ENCODE measurements around the gene MOCS2. TPM values are rescaled to one million over a fixed set of nuclear protein-coding genes. Genes with fewer than 3 reads are reported as not detected.

The MOCS2 gene
- total RNA-seq, 2 donors from 2014 or later: 27.8 to 31.6 TPM

DNA sequence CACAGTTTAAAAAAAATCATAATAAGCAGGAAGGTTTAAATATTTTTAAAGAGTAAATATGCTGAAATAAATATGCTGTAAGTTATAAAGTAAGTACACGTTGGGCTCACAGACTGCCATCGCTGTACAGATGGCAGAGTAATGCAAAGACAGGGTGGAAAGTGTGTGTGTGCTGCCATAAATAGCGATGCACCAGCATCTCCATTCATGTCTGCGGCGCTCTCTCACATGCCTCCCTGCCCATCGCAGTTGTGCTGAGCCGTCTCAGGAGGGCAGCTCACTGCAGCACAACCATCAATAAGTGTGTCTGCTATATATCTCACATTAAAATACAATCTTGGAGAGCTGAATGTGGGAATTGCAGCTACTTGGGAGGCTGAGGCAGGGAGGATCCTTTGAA lies 14.3 kb downstream of the MOCS2 start:
- intact Hi-C loops (cut with DNase I): loop anchor here (10.0 kb wide), 1 partner anchor 310 kb away; the partner anchor contains the start of genes ITGA1 and PELO
- H3K27ac ChIP-seq: no peak overlapping the region
- H3K36me3 ChIP-seq: no peaks in the 10 kb centered on the region
- no peak for DNase-seq
- H3K4me3 ChIP-seq: no peak overlapping the region
- no peak overlapping the region for H3K9ac ChIP-seq (ENCODE audit: low read depth in 2 of 2, low read length in 2 of 2)
- H3K27me3 ChIP-seq: no peaks in the 10 kb centered on the region
- H3K4me1 ChIP-seq: no peaks in the 10 kb centered on the region
- no peak for TF ChIP-seq CTCF (IDR thresholded peaks at IDR 0.05)
- H3K9me3 ChIP-seq: no peaks in the 10 kb centered on the region

- no peaks in the 10 kb centered on the region for H3K36me3 ChIP-seq
- no peaks in the 10 kb centered on the region for H3K4me1 ChIP-seq
- H3K4me3 ChIP-seq: no peak overlapping the region
- H3K9ac ChIP-seq (ENCODE audit: low read depth in 2 of 2, low read length in 2 of 2): no peak overlapping the region
- H3K9me3 ChIP-seq: no peaks in the 10 kb centered on the region
- no peaks in the 10 kb centered on the region for H3K27me3 ChIP-seq
- no peak overlapping the region for H3K27ac ChIP-seq
- intact Hi-C loops (cut with DNase I): loop anchor here (10.0 kb wide), 1 partner anchor 307 kb away; the partner anchor contains the start of genes ITGA1 and PELO
- TF ChIP-seq CTCF (IDR thresholded peaks at IDR 0.05): no peak
- no peak for DNase-seq
Observed at GRCh38 chr5:53092242-53092641, 17.3 kb downstream of the MOCS2 start.

GRCh38 chr5:53091289-53091688 lies 18.3 kb downstream of the MOCS2 start:
- intact Hi-C loops (cut with DNase I): loop anchor here (10.0 kb wide), 1 partner anchor 306 kb away; the partner anchor contains the start of genes ITGA1 and PELO
- TF ChIP-seq CTCF (IDR thresholded peaks at IDR 0.05): no peak
- no peak overlapping the region for H3K27ac ChIP-seq

GRCh38 chr5:53090229-53090628 lies 19.3 kb downstream of the MOCS2 start:
- Histone ChIP-seq H3K36me3 (no peaks in the 10 kb centered on the region), H3K27me3 (no peaks in the 10 kb centered on the region), H3K4me3 (no peak overlapping the region), H3K9me3 (no peaks in the 10 kb centered on the region), H3K4me1 (no peaks in the 10 kb centered on the region), H3K27ac (no peak overlapping the region), H3K9ac (ENCODE audit: low read depth in 2 of 2, low read length in 2 of 2) (no peak overlapping the region)
- no peak for DNase-seq
- TF ChIP-seq CTCF (IDR thresholded peaks at IDR 0.05): no peak
- intact Hi-C loops (cut with DNase I): loop anchor here (10.0 kb wide), 1 partner anchor 305 kb away; the partner anchor contains the start of genes ITGA1 and PELO

More at GRCh38 chr5:53091289-53091688, 18.3 kb downstream of the MOCS2 start:
- Histone ChIP-seq H3K9ac (ENCODE audit: low read depth in 2 of 2, low read length in 2 of 2) (no peak overlapping the region), H3K27me3 (no peaks in the 10 kb centered on the region), H3K4me1 (no peaks in the 10 kb centered on the region), H3K9me3 (no peaks in the 10 kb centered on the region), H3K36me3 (no peaks in the 10 kb centered on the region), H3K4me3 (no peak overlapping the region)
- no peak for DNase-seq

GRCh38 chr5:53089481-53089991 lies 20.0 kb downstream of the MOCS2 start:
- Histone ChIP-seq H3K27me3 (no peaks in the 10 kb centered on the region), H3K27ac (no peak overlapping the region), H3K36me3 (no peaks in the 10 kb centered on the region), H3K4me3 (no peak overlapping the region), H3K4me1 (no peaks in the 10 kb centered on the region), H3K9ac (ENCODE audit: low read depth in 2 of 2, low read length in 2 of 2) (no peak overlapping the region), H3K9me3 (no peaks in the 10 kb centered on the region)
- TF ChIP-seq CTCF (IDR thresholded peaks at IDR 0.05): no peak
- DNase-seq: no peak
- intact Hi-C loops (cut with DNase I): no loop called here

Measured in colonic mucosa (tissue), 4 donors.